ENCODE measurements around the gene LCNL1.

LCNL1 gene

DNA sequence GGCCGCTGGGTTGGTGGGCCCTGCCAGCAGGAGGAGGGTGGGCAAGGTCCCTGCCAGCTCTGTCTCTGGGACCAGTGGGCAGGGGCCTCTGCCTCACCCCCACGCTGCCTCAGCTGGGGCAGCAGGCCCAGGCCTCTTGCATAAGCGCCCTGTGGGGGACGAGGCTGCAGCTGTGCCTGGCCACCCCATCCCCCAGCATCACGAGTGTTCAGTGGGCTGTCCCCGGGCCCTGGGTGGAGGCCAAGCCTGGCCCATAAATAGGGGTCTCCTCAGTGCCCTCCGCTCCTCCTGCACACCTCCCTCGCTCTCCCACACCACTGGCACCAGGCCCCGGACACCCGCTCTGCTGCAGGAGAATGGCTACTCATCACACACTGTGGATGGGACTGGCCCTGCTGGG lies 5.6 kb upstream of the LCNL1 start, which contains the start of gene PTGDS:
TSS of gene PTGDS (plus strand) at position 282 of the 400 bp plus-strand sequence. CDS start at position 357, 75 bp downstream.
- no peak for DNase-seq

DNA sequence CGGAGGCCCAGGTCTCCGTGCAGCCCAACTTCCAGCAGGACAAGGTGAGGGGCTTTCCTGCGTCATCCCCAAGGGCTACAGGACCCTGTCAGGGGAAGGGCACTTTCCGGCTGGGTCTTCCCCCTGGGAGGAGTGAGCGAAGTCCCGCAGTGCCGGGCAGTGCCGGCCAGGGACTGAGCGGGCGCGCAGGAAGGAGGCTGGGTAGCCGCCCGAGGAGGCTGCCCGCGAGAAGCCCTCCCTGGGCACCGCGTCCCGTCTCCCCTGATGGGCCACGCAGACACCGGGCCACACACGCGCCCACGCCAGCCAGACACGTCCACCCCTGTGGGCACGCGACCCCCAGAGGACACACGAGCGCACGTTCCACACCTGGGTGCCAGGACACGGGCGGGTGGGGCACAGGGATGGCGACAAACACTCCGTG lies 5.1 kb upstream of the LCNL1 start:
- no peak for DNase-seq

DNA sequence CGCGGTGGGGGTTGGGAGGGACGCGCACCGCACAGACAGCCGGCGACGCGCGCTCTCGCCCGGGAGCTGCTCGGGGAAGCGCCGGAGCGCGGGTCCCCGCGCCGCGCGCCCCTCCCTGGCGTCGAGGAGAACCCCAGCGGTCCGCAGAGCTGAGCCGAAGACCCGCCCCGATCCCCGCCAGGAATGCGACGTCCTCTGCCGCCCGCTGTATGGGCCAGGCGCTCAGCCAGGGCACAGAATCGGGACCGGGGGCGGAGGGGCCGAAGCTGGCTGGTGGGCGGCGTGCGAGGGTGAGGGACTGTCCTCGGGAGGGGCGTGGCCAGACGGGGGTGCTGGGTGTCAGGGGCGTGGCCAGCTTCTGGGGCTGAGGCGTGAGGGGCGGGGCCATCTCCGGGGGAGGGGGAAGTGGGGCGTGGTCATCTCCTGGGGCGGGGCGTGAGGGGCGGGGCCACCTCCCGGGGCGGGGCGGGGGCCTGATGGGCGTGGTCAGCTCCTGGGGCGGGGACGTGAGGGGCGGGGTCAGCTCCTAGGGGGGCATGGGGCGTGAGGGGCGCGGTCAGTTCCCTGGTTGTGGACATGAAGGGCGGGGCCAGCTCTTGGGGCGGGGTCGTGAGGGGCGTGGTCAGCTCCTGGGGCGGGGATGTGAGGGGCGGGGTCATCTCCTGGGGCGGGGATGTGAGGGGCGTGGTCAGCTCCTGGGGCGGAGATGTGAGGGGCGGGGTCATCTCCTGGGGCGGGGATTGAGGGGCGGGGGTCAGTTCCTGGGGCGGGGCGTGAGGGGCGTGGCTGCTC lies 4.5 kb upstream of the LCNL1 start:
- DNase-seq = peak; percentile 73

DNA sequence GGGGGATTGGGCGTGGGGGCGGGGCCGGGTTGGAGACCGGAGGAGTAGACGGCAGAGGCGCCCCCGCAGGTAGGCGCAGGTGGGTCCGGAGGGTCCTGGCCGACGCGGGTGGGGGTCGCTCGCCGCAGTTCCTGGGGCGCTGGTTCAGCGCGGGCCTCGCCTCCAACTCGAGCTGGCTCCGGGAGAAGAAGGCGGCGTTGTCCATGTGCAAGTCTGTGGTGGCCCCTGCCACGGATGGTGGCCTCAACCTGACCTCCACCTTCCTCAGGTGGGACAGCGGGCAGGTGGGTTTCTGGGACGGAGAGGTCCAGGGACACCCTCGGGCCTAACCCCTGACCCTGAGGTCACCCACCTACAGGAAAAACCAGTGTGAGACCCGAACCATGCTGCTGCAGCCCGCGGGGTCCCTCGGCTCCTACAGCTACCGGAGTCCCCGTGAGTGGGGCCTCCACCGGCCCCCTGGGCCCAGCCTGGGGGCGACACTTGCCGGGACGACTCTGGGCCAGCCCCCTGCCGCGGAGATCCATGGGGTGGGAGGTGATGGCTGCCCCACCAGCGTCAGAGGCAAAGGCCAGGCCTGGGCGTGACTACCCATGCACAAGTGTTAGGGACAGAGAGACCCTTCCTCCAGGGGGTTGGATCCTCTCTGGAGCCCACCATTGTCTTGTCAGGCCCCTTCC lies 3.8 kb upstream of the LCNL1 start:
- no peak for DNase-seq

DNA sequence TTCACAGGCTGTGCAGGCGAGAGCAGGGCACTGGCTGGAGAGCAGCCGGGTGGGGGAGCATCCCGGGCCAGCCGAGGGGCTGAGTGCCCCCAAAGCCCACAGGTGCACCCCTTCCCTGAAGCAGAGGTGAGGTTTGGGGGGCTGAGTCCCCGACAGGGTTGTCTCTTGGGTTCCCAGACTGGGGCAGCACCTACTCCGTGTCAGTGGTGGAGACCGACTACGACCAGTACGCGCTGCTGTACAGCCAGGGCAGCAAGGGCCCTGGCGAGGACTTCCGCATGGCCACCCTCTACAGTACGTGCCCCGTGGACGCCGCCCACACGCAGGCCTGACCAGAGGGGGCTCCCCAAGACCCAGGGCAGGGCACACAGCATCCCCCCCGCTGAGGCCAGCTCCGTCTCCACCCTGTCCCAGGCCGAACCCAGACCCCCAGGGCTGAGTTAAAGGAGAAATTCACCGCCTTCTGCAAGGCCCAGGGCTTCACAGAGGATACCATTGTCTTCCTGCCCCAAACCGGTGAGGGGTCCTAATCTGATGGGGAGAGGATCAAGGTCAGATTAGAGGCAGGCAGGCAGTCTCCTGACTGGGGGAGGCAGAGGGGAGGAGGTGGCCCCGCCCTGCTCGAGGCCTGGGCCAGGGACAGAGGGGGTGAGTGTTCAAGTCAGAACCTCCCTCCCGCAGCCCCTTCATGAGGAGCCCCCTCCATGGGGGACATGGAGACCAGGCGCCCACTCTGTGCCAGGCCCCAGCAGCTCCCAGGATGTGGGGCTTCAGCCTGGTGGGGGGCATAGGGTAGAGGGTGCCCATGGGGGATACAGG lies 2.8 kb upstream of the LCNL1 start:
- DNase-seq = no peak

DNA sequence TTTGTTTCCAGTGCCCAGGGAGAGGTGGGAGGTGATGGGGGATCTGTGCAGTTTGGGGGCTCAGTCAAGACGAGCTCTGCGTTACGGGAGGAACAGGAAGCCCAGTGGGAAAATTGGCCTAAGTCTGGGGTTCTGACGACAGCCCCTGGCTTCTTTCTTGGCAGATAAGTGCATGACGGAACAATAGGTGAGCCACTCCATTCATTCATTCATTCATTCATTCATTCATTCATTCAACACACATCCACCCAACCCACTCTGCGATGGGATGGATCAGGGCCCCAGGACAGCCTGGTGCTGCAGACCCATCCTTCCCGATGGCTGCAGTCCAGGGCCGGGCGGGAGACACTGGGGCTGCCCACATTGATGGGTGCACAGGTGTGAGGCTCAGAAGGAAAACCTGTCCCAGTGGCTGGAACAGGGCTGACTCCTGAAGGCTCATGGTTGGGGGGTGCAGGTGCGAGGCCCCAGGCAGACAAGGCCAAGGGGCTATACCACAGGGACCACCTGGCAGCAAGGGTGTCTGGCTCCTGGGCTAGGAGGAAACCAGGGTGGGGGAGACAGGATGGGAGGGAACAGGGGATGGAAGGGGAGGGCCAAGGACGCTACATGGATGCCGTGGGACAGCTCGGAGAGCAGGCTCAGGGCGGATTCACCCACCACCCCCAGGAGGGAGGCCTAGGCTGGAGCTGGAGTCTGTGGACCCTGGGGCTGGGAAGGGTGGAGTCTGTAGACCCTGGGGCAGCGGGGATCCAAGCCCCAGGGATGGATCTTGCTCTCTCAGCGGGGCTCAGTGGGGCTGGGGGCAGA lies 1.9 kb upstream of the LCNL1 start:
- DNase-seq = no peak

DNA sequence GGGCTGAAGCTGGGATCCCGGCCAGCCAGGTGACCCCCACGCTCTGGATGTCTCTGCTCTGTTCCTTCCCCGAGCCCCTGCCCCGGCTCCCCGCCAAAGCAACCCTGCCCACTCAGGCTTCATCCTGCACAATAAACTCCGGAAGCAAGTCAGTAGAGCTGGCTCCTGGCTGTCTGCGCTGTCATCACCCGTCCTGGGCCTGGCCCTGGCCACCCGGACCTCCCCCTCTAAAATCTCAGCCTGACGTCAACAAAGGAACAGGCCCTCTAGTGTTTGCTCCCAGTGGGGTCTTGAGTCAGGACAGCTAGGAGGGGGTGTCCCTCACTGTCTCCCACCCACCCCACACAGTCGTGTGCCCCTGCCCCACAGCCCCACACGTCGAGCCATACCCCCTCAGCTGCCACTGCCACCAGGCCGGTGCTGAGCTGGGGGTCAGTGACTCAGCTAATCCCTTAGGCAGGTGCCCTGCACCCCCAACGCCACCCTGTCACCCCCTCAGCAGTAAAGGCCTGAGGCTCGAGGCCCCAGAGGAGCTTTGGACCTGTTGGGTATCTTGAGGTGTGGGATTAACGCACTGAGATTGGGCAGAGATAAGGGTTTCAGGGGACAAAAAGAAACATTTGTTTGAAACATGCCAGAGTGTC lies 1.1 kb upstream of the LCNL1 start:
- no peak for DNase-seq

DNA sequence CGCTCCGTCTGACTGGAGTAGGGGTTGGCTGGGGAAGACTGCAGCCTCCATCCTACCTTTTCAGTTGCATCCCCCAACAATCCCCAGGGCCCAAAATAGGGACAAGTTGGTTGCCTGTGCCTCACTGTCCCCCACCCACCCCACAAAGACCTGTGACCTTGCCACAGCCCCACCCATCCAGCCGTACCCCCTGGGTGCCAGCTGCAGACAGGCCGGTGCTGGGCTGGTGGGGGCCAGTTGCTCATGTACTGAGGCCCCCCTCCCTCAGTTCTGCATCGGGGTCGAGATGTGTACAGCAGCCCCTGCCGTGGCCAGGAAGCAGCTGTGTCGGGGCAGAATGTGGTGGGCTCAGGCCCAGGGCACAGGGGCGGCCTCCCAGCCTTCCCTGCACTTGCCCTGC lies 374 bp downstream of the LCNL1 start:
- DNase-seq = no peak

DNA sequence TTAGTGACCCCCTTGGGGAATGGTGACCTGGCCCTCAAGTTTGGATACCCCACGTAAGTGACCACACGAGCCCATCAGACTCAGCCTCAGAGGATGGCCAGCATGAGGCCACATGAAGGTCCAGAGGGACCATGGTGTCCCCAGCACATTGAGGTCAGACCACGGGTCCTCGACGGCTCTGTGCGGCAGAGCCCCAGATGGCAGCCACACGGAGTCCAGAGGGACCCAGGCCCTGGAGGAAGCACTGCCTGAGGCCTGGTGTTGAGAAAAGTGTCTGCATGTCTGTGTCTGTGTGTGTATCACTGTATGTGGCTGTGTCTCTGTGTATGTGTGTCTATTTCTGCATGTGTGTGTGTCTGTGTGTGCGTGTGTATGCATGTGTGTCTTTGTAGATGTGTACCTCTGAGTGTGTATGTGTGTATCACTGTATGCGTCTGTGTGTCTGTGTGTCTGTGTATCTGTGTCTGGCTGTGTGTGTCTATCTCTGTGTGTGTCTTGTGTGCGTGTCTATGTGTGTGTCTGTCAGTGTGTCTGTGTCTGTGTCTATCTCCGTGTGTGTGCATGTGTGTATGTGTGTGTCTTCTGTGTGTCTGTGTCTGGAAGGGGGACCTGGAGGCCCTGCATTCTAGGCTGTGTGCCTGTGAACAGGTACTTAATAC lies 992 bp downstream of the LCNL1 start:
- DNase-seq = no peak

DNA sequence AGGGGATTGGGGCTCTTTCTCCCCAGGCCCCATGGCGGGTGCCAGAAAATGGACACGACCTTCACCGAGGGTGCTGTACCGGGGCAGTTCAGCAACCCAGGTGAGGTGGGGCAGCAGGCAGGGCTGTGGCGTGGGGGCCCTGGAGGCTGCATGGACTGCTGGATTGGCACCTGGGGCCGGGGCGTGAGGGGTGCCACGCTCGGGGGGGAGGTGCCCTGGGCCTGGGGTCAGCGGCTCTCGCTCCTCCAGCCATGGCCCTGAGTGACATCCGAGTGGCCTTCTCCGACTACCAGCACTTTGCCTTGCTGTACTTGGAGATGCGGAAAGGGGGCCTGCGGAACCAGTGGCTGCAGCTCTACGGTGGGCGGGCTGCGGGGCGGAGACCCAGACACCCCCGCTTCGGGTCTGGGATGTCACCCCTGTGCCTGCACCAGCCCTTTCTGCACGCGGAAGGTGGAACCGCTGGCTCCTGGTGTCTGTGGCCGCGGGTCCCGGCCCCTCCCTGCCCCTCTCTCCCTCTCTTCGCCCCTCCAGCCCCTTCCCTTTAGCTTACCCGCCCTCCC lies 1.8 kb downstream of the LCNL1 start:
- DNase-seq = no peak

DNA sequence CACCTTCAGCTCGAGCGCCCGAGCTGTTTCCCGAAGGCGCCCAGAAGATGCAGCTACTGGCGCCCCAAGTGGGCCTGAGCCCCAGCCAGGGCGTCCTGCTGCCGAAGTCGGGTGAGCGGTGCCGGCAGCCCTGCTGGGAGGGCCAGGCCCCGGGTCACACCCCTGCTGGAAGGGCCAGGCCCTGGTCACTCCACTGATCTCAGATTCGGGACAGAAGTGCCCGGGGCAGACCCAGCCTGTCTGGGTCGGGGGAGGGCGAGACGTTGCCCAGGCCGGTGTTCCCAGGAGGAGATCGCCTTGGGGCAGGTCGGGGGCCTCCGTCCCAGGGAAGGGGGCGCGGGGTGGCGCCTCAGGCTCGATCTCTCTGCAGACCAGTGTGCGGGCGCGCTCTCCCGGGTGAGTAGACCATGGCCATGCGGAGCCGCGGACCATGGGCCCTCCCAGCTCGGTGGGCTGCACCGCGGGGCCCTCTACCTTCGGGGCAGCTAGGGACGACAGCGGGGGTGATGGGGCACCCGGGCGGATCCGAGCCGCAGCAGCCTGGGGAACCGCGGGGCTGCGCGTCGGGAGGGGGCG lies 2.3 kb downstream of the LCNL1 start:
- no peak for DNase-seq

DNA sequence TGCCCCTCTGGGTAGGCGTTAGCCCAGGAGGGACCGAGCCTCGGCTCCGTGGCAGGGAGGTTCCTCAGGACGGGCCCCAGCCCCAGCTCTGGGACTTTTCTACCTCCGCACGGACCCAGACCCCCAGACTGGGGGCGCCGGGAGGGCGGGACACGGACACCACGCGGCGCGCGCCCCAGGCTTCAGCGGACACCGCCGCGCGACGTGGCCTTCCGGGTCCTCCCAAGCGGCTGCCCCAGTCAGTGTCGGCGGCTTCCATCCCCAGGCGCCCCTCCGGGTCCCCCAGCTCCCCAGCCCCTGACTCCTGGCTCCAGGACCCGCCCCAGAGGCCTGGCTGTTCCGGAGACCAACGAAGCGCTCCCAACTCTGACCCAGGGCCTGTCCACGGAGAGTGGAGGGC lies 3.1 kb downstream of the LCNL1 start:
- DNase-seq = no peak

DNA sequence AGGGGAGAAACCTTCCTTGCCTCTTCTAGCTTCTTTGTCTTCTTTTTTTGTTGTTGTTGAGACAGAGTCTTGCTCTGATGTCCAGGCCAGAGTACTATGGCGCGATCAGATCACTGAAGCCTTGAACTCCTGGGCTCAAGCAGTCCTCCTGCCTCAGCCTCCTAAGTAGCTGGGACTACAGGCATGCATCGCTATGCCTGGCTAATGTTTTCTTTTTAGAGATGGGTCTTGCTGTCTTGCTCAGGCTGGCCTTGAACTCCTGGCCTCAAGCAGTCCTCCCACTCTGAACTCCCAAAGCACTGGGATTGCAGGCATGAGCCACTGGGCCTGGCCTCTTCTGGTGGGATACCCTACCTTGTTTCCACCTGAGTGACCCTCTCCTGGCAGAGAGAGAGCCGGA lies 6.1 kb downstream of the LCNL1 start:
- DNase-seq = no peak

DNA sequence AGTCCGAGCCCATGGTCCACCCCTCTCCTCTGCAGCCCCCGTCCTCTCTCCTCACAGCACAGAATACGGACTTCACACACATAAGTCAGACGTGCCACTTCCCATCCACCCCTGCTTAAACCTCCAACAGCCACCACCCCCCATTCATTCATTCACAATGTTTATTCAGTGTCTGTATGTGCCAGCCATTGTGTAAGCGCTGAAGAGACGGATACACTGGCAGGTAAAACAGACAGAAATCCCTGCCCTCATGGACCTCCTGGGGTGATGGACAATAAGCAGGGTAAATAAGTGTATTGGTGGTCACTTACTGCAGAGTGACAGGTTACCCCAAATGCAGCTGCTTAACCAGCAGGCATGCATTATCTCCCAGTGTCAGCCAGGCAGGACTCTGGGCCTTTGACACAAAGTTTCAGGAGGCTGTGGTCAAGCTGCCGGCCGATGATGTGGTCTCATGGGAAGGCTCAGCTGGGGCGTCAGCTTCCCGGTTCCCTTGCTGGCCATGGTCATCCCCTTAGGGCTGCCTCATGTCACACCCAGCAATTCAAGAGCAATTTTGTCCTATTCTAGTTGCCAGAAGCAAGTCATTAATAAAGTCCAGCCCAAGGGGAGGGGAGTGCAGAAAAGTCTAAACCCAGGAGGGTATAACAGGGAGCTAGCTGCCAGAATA lies 7.6 kb downstream of the LCNL1 start:
- no peak for DNase-seq

DNA sequence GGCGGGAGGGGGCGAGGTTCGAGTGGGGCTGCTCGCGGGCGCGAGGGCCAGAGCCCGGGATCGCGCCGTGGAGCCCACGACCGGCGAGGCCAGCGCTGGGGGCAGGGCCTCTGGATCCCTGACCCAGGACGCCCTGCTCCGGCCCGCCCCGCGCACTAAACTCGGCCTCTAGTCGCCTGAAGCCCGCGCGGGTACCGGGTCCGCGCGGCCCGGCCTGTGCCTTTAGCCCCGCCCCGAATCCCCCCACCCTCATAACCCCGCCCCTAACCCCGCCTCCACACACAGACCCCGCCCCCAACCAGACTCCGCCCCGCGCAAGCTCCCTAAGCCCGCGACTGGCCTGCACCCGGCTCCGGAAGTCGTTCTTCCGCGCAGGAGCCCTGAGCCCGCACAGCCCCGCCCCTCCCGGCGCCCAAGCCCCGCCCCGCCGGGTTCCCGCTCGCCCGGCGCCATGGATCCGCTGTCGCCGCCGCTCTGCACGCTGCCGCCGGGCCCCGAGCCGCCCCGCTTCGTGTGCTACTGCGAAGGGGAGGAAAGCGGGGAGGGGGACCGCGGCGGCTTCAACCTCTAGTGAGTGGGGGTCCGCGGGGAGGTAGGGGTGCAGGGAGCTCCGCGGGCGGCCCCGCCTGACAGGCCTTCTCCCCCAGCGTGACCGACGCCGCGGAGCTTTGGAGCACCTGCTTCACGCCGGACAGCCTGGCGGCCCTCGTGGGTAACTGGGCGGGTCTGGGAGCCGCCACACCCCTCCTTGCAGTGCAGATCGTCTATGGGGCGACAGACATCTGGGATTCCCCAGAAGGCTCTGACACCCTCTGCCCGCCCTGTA lies 9.4 kb downstream of the LCNL1 start, which contains the start of gene PAXX:
TSS of gene PAXX (plus strand) at position 430 of the 826 bp plus-strand sequence. CDS start at position 452, 22 bp downstream.
- DNase-seq = peak; percentile 98

DNA sequence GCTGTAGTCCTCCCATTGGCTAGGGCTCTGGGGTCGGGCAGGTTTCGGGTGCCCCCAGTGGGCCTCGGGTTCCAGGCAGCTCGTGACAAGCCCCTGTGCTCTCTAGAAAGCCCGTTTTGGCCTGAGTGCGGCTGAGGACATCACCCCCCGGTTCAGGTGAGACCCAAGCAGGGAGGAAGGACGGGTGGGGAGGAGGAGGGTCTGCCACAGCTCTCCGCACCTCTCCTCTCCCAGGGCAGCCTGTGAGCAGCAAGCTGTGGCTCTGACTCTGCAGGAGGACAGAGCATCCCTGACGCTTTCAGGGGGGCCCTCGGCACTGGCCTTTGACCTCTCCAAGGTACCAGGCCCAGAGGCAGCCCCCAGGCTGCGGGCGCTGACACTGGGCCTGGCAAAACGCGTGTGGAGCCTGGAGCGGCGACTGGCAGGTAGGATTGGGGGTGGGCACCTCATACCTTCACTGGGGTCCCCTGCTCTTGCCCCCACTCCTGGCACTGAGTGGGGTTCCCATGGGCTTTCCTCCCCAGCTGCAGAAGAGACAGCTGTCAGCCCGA lies 10.1 kb downstream of the LCNL1 start:
- no peak for DNase-seq

DNA sequence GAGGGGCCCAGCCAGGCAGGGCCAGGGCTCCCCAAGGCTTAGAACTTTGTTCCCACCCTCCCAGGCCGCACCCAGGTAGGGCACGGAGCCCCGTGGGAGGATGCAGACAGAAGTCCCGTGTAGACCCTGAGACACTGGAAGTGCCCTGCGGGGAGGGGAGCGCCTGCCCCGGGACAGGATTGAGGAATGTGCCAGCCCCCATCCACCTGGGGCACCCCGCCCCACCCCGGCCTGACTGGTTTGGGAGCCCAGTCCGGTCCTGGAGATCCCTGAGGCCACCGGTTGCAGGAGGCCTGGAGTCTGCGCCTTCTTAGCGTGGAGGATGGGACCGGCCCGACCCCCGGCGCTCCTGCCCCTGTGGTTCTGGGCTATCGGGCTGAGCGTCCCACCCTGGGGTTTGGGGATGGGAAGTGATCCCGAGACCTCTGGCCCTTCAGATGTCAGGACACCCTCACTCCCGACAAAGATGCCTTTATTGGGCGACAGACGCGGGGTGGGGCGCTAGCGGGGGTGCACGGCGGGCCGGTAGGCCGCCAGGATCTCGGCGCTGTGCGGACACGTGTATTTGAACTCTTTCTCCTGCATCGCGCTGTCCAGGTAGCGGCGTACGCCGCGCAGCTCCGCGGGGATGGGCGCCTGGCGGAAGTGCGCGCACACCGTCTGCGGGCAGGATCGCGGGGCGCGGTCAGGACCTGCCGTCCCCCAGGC lies 11.5 kb downstream of the LCNL1 start:
- no peak for DNase-seq

DNA sequence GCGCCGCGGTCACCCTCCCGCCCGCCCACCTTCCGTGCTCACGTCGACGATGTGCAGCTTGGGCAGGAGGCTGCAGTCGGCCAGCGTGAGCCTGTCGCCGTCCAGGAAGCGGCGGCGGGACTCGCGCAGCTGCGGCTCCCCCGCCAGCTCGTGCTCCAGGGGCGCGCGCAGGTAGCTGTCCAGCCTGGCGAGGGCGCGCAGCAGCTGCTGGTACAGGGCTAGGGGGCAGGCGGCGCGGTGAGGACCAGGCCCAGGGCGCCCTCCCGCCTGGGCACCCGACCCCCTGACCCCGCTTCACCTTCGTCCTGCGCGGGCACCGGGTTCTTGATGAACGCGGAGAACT lies 12.1 kb downstream of the LCNL1 start:
- DNase-seq = no peak
